Mesothelial cell of epicardium (in vitro differentiated cells): ENCODE results near the gene TMEM50A. TPM values are rescaled to one million over a fixed set of nuclear protein-coding genes. Genes with fewer than 3 reads are reported as not detected.
"Not testable (repeated sequence)": the region's sequence is repeated elsewhere in the genome, so short reads cannot be mapped to it uniquely, and the experiment has no call there.

ENCODE experiments used
- DNase-seq, 2 experiments: peaks; one replicate each; pipeline ENCODE4 v3.0.0; 2021; ENCODE audit warnings: low spot score in 2 of 2; ENCODE audit not compliant: unreplicated experiment in 2 of 2
- H3K27ac Mint-ChIP-seq: 2 replicates; pipeline ENCODE4 v1.8.0; 2021; ENCODE audit warnings: mixed read lengths
- H3K27me3 Mint-ChIP-seq: 2 replicates; pipeline ENCODE4 v1.8.0; 2021; ENCODE audit warnings: low read depth, mixed read lengths
- H3K36me3 Mint-ChIP-seq: 2 replicates; pipeline ENCODE4 v1.8.0; 2021; ENCODE audit warnings: mixed read lengths
- H3K4me1 Mint-ChIP-seq: 2 replicates; pipeline ENCODE4 v1.8.0; 2021; ENCODE audit warnings: mixed read lengths
- H3K4me3 Mint-ChIP-seq: 2 replicates; pipeline ENCODE4 v1.8.0; 2021; ENCODE audit warnings: mild to moderate bottlenecking, moderate library complexity, mixed read lengths
- H3K9me3 Mint-ChIP-seq: 2 replicates; pipeline ENCODE4 v1.8.0; 2021; ENCODE audit warnings: mixed read lengths
- total RNA-seq: library from RNA; stranded (reverse); gene quantifications from 3 replicates; pipeline ENCODE4 v1.2.1, GENCODE V29; 2021

The TMEM50A gene
- total RNA-seq, 1 donor from 2014 or later = 66.1 TPM

DNA sequence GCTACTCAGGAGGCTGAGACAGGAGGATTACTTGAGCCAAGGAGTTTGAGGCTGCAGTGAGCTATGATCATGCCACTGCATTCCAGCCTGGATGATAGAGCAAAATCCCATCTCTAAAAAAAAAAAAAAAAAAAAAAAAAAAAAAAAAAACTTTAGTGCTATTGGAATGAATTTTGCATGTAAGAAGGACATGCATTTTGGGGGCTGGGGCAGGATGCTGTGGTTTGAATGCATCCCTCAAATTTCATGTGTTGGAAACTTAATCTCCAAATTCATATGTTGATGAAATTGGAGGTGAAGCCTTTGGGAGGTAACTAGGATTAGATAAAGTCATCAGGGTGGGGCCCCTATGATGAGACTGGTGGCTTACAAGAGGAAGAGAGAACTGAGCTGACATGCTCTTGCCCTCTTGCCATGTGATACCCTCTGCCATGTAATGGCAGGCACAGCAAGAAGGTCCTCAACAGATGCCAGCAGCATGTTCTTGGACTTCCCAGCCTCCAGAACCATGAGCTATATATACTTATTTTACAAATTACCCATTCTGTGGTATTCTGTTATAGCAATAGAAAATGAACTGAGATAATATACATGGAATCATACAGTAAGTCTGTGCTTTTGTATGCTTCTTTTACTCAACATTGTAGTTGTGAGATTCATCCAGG is 25.2 kb upstream of the TMEM50A start:
- not testable (repeated sequence) for H3K27me3 Mint-ChIP-seq, H3K27ac Mint-ChIP-seq, H3K9me3 Mint-ChIP-seq, H3K4me1 Mint-ChIP-seq, H3K4me3 Mint-ChIP-seq, DNase-seq
- H3K36me3 Mint-ChIP-seq = peaks cover 11% of the 10 kb centered on the region

- peak overlapping the region; percentile 73 for H3K27ac Mint-ChIP-seq
- H3K9me3 Mint-ChIP-seq, H3K27me3 Mint-ChIP-seq, H3K4me3 Mint-ChIP-seq, DNase-seq, H3K36me3 Mint-ChIP-seq, H3K4me1 Mint-ChIP-seq: not testable (repeated sequence)
Observed at GRCh38 chr1:25320314-25320938, 17.7 kb upstream of the TMEM50A start.

DNA sequence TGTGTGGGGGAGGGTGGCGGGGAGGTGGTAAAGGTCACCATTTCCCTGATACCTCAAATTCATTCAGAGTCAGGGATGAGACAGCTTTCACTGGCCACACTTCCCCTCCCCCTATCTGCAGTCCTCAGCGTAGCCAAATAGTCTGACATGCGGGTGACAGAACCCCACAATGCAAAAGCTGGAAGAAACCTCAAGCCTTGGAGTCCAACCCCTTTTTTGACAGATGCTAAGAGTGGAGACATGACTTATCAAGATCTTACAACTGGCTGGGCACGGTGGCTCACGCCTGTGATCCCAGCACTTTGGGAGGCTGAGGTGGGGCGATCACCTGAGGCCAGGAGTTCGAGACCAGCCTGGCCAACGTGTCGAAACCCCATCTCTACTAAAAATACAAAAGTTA is 16.0 kb upstream of the TMEM50A start:
- not testable (repeated sequence) for H3K9me3 Mint-ChIP-seq, H3K27ac Mint-ChIP-seq, H3K36me3 Mint-ChIP-seq, H3K4me3 Mint-ChIP-seq, H3K27me3 Mint-ChIP-seq, DNase-seq, H3K4me1 Mint-ChIP-seq

GRCh38 chr1:25324407-25324806 is 13.7 kb upstream of the TMEM50A start:
- not testable (repeated sequence) for H3K36me3 Mint-ChIP-seq, H3K4me1 Mint-ChIP-seq, H3K27ac Mint-ChIP-seq, H3K4me3 Mint-ChIP-seq, H3K27me3 Mint-ChIP-seq, H3K9me3 Mint-ChIP-seq, DNase-seq

- not testable (repeated sequence) for DNase-seq, H3K4me1 Mint-ChIP-seq, H3K27ac Mint-ChIP-seq, H3K9me3 Mint-ChIP-seq, H3K4me3 Mint-ChIP-seq, H3K27me3 Mint-ChIP-seq, H3K36me3 Mint-ChIP-seq
Observed at GRCh38 chr1:25327864-25328790, 10.0 kb upstream of the TMEM50A start.

DNA sequence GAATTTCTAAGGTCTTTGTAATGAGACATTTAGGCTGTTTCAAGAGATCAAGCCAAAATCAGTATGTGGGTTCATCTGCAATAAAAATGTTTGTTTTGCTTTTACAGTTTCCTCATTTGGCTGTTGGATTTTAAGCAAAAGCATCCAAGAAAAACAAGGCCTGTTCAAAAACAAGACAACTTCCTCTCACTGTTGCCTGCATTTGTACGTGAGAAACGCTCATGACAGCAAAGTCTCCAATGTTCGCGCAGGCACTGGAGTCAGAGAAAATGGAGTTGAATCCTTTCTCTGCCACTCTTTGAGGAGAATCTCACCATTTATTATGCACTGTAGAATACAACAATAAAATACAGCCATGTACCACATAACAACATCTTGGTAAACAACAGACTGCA is 9.3 kb upstream of the TMEM50A start:
- H3K9me3 Mint-ChIP-seq, H3K27ac Mint-ChIP-seq, H3K27me3 Mint-ChIP-seq, H3K4me1 Mint-ChIP-seq, H3K36me3 Mint-ChIP-seq, H3K4me3 Mint-ChIP-seq, DNase-seq: not testable (repeated sequence)

DNA sequence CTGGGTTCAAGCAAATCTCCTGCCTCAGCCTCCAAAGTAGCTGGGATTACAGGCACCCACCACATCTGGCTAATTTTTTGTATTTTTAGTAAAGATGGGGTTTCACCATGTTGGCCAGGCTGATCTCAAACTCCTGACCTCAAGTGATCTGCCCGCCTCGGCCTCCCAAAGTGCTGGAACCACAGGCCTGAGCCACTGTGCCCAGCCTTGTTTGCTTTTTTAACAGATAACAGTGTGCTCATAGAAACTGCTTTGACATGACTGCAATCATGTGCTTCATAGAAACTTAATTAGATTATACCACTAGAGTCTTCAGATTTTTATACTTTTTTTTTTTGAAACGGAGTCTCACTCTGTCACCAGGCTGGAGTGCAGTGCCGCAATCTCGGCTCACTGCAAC is 8.8 kb upstream of the TMEM50A start:
- H3K4me3 Mint-ChIP-seq, H3K27ac Mint-ChIP-seq, H3K36me3 Mint-ChIP-seq, H3K4me1 Mint-ChIP-seq, DNase-seq, H3K9me3 Mint-ChIP-seq, H3K27me3 Mint-ChIP-seq: not testable (repeated sequence)

- H3K4me3 Mint-ChIP-seq = not testable (repeated sequence)
Observed at GRCh38 chr1:25329950-25330349, 8.2 kb upstream of the TMEM50A start.

GRCh38 chr1:25336922-25337354 is 1.2 kb upstream of the TMEM50A start:
- not testable (repeated sequence) for H3K27me3 Mint-ChIP-seq, H3K9me3 Mint-ChIP-seq, H3K36me3 Mint-ChIP-seq, DNase-seq
- peak overlapping the region; percentile 85 for H3K4me3 Mint-ChIP-seq
- peaks cover 14% of the 10 kb centered on the region for H3K4me1 Mint-ChIP-seq
- peak overlapping the region; percentile 37 for H3K27ac Mint-ChIP-seq

More at GRCh38 chr1:25329950-25330349, 8.2 kb upstream of the TMEM50A start:
- DNase-seq, H3K4me1 Mint-ChIP-seq, H3K27ac Mint-ChIP-seq, H3K9me3 Mint-ChIP-seq, H3K27me3 Mint-ChIP-seq, H3K36me3 Mint-ChIP-seq: not testable (repeated sequence)

DNA sequence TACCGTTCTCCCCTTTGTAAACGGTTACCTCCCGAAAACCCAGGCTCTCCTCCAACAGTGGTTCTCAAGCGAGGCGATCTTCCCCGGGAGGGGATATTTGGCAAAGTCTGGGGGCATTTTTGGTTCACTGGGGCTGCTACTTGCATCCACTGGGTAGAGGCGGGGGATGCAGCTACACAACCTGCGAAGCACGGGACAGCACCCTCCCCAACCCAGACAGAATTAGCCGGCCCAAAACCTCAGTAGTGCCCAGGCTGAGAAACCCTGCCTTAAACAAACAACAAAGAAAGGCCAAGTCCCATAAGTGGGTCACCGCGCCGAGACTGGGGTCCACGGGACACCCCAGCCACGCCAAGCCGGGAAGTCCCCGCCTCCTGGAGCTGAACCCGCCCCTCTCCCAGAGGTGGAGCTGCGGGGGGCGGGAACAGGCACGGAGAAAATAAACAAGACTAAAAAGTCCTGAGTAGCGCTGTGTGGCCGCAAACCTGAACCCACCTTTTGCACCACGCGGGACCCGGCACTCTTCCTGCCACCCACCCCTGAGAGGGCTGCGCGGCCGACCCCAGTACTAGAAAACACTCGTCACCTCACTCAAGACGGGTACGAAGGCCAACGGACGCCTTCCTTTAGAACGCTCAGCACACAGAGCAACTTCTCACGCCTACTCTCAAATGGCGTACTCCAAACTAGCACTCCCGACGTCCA is 499 bp upstream of the TMEM50A start:
- Mint-ChIP-seq H3K4me1 (peaks cover 14% of the 10 kb centered on the region), H3K4me3 (peak overlapping the region; percentile 92), H3K27ac (peak overlapping the region; percentile 97)
- H3K27me3 Mint-ChIP-seq, H3K36me3 Mint-ChIP-seq, H3K9me3 Mint-ChIP-seq, DNase-seq: not testable (repeated sequence)
